ENCODE results near the gene CCDC24.

DNA sequence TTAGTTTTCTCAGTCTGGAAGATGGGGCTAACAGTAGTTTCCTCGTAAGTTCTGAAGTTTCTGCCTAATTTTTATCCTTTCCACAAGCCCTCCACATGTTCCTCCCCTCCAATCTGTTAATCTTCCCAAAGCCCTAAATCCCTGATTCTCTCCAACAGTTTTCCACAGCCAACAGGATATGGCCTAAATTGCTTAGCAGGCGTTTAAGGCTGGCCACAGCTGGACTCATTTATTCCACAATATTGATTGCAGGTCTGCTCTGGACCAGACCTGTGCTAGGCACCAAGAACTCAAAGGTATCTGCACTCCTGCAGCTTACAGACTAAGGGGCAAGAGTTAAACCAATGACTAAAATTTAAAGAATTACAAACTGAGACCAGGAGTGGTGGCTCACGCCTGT lies 35.9 kb downstream of the CCDC24 start:
- TF ChIP-seq CTCF (conservative IDR thresholded peaks at IDR 0.05 in 1 of 2, IDR thresholded peaks at IDR 0.05 in 1 of 2; ENCODE audit: low read depth in 1 of 2, low read length in 2 of 2): no peak
- TF ChIP-seq EZH2 (IDR thresholded peaks at IDR 0.05; ENCODE audit: low read length, missing control alignments): no peak
